ENCODE measurements around the gene RELN.

DNA sequence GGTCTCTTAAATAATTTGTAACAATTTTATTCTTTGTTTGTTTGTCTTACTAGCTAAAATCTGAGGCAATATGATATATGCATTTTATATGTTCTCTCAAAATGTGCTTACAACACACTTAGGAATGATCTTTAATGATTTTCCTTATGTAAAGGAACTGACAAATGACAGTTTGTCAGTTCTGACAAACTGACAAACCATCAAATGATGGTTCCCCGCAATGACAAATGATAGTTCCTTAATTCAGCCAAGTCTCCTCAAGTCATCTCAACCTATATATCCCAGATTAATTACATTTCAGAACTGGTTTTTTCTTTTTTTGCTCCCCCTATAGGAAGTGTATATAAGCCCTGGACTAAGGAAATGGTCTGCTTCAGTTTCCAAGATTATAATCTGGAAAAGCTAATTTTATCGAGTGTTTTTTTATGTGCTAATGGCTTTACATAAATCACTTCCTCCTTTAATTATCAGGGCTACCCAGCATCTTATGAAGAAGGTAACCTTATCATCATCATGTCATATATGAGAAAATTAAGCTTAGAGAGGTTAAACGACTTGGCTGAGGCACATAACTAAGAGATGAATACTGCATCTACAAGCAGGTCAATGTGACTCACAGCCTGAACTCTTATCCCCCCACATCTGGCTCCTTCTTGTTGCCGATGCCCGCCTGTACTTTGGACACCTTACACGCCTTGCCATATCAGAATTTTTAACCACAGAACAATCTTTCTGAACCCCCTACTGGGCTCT, 75.1 kb downstream of the RELN start:
- TF ChIP-seq, protein P1, sequence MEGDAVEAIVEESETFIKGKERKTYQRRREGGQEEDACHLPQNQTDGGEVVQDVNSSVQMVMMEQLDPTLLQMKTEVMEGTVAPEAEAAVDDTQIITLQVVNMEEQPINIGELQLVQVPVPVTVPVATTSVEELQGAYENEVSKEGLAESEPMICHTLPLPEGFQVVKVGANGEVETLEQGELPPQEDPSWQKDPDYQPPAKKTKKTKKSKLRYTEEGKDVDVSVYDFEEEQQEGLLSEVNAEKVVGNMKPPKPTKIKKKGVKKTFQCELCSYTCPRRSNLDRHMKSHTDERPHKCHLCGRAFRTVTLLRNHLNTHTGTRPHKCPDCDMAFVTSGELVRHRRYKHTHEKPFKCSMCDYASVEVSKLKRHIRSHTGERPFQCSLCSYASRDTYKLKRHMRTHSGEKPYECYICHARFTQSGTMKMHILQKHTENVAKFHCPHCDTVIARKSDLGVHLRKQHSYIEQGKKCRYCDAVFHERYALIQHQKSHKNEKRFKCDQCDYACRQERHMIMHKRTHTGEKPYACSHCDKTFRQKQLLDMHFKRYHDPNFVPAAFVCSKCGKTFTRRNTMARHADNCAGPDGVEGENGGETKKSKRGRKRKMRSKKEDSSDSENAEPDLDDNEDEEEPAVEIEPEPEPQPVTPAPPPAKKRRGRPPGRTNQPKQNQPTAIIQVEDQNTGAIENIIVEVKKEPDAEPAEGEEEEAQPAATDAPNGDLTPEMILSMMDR (IDR thresholded peaks at IDR 0.05): no peak
- no peak for TF ChIP-seq EZH2 (IDR thresholded peaks at IDR 0.05; ENCODE audit: borderline replicate concordance, insufficient read depth, low read depth, low read length, poor library complexity, severe bottlenecking)

All from B cell (primary cell).